HG02763 (cell line): Measurements from ENCODE around the gene DNAH1.

ENCODE experiments used
- ATAC-seq: cut with Tn5 transposase; IDR thresholded peaks from one replicate; pipeline ENCODE4 v1.9.1; 2021; ENCODE audit warnings: mild to moderate bottlenecking, moderate library complexity; ENCODE audit not compliant: unreplicated experiment

DNAH1 gene

GRCh38 chr3:52290596-52291507, 25.3 kb upstream of the DNAH1 start:
- ATAC-seq, result no peak

DNA sequence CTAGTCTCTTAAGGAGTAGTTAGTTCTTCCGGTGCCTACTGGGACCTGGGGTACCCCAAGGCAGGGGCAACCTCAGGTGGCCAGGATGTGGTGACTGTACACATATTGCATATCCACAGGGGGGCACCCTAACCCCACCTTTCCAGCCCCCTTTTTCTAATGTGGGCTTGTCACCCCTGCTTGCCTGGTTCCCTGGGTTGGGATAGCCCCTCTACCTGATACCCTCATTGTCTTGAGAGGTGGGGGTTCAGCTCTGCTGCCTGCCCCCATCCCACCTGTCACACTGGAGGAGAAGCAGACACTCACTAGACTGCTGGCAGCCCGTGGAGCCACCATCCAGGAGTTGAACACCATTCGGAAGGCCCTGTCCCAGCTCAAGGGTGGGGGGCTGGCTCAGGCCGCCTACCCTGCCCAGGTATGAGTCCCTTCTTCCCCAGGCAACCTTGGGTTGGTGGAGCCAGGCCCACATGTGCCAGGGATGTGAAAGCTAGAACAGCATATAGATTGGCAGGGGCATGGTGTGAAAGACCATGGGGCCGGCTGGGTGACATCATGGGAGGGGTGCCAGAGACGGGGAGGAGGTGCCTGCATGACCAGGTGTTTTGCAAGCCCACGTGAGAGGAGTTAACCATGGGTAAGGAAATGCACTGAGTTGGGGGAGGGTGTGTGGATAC, 24.5 kb upstream of the DNAH1 start:
- ATAC-seq, result no peak

- no peak for ATAC-seq
Measured at GRCh38 chr3:52292247-52293065, 23.7 kb upstream of the DNAH1 start.

- ATAC-seq, result no peak
Measured at GRCh38 chr3:52293491-52294319, 22.4 kb upstream of the DNAH1 start.

GRCh38 chr3:52294320-52295150, 21.6 kb upstream of the DNAH1 start:
- no peak for ATAC-seq

GRCh38 chr3:52295671-52296208, 20.4 kb upstream of the DNAH1 start:
- no peak for ATAC-seq

DNA sequence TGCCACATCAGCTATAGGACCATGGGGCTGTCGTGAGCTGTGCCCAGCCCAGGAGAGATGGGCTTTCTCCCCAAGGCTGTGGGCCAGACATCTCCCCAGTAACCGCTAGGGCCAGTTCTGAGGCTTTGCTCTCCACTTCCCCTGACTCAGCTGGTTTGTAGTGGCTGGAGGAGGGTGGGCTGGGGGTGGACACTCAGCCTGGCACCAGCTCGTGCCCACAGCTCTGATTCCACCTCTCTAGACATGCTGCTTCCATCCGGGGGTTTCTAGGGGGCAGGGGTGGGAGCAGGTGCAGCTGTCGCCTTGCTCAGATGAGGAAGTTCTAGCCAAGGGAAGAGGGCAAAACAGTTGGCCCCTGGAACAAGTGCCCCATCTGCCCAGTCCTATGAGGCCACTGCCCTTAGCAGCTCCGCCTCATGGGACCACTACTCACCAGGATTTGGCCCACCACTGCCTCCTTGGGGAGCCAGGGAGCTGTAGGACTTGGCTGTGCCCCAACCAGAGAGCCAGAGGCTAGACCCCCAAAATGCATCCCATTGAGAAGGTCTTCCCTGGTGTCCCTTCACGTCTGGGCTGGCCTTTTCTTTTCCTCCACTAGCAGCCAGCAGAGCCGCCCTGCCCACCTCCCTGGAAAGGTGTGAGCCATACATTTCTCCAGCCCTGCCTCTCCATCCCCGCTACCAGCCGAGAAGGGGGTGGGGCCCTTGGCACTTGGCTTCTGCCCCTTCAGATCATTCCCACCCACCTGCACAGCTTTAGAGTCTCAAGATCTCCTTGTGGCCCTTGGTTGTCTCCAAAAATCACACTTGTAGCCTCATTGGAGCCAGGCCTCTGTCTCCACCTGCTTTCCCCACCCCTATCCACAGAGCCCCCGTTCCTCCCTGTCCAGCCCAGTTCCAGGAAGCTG, 18.6 kb upstream of the DNAH1 start:
- no peak for ATAC-seq

DNA sequence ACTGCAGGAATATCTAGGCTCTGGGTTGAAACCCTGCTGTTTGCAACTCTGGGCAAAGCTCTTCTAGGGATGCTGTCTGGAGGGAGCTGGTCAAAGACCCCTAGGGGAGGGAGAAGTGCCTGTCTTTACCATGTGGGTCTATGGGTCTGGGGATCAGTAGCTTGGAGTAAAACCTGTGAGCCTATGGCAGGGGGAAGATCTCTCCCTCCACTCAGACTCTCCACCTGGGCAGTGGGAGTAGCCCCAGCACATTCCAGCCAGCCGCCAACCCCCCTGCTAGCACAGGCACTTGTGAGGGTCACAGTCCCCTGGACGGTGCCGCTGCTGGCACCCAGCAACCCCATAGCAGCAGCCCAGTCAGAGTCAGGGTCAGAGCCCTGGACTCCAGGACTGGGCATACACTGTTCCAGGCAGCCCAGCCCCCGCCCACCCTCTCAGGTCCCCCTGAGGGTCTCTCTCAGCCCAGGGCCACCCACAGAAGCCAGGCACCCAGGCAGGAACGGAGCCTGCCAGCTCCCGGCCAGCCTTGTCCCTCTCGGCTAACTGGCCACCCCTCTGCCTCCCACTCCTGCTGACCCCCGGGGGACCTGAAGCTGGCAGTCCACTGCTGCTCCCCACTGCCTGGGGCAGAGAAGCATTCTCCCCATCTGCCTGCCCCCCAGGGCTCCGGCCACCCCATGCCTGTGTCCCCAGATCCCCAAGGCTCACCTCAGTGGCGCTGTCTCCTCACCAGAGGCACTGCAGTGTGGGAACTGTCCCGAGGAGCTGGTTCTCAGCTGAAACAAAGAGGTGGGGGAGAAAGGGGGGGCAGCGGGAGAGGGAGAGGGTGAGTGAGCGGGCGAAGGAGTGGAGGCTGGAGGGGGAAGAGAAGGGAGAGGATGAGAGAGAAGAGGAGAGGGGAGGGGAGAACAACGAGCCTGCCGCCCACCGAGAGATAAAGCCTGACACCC, 17.7 kb upstream of the DNAH1 start:
- no peak for ATAC-seq

GRCh38 chr3:52299247-52299878, 16.8 kb upstream of the DNAH1 start:
- no peak for ATAC-seq

DNA sequence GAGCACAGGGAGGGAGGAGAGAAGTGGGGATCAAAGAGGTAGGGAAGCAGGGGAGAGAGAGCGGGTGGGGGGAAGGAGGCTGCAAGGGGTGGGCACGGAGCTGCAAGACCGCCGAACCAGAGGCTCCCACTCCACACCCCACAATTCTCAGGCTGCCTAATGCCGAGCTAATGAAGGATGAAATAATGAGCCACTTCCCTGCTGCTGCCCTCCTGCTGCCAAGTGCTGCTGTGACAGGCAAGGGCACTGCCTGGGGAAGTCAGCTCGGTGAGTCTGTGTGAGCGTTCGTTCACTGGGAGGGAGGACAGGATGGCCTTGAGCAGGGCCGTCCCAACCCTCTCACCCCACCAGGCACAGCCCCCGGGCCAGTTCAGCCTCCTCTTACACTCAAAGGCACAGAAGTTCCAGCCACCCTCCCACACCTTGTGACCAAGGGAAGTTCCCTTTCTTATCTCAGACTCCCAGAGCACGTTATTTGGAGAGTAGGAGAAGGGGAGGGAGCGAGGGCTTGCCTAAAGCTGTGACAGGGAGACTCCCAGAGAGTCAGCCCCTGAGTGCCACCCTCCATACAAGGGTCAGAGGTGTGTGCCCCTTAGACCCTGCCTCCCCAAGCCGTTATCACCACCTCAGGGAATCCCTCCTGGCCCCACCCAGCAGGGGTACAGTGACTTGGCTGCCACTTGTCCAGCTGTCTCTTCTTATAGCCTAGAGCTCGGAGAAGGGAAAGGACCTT, 16.1 kb upstream of the DNAH1 start:
- ATAC-seq, result no peak

- ATAC-seq, result no peak
Measured at GRCh38 chr3:52302426-52303145, 13.5 kb upstream of the DNAH1 start.

DNA sequence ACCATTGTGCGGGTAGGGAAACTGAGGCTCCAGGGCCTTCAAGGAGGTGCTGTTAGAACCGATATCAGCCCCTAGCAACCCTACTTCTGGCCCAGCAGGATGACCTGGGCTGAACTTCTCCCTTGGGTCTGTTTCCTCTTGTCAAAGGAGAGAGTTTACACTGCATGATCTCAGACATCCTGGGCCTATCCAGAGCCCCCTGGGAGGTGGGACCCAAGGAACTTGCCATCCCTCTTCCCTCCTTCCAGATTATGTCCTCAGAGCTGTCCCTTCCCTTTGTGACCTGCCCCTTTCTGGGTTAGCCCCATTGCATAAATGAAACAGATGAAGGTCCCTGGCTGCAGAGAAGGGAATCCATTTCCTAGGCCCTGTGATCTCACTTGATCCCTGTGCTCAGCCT, 12.3 kb upstream of the DNAH1 start:
- no peak for ATAC-seq

GRCh38 chr3:52305926-52306325, 10.2 kb upstream of the DNAH1 start:
- no peak for ATAC-seq

- no peak for ATAC-seq
Measured at GRCh38 chr3:52306978-52307377, 9.1 kb upstream of the DNAH1 start.

- ATAC-seq, result no peak
Measured at GRCh38 chr3:52308308-52308707, 7.8 kb upstream of the DNAH1 start.
